ENCODE measurements around the gene ABI3. TPM values are rescaled to one million over a fixed set of nuclear protein-coding genes. Genes with fewer than 3 reads are reported as not detected.
"Not testable (repeated sequence)": the region's sequence is repeated elsewhere in the genome, so short reads cannot be mapped to it uniquely, and the experiment has no call there.

The ABI3 gene
- total RNA-seq, 1 donor from 2014 or later, result 4.0 TPM

- ATAC-seq (no peak), DNase-seq (ENCODE audit: low spot score) (no peak)
These were observed 38.8 kb downstream of the ABI3 start for GRCh38 chr17:49249292-49249794.

DNA sequence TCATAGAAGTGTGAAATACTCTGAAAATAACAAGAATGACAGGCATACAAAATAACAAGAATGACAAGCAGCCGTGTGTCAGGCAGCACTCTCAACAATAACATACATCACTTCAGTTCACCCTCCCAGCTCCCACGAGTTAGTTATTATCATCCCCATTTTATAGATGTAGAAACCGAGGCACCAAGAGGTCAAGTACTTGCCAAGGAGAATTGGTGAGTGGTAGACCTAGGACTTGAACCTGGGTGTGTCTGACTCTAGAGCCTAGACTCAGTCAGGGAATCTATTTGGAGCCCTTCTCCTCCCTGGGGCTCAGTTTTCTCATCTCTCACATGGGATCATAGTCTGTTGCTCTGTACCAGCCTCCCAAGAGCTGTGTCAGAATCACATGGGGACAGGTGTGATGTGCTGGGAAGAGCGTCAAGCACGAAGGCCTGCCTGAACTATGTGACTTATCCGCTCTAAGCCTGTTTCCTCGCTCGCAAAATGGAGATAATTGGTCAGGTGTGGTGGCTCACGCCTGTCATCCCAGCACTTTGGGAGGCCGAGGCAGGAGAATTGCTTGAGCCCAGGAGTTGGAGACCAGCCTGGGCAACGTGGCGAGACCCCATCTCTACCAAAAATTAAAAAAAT, 39.5 kb downstream of the ABI3 start:
- no peak for ATAC-seq
- DNase-seq (ENCODE audit: low spot score), result no peak

GRCh38 chr17:49252148-49252695, 41.7 kb downstream of the ABI3 start:
- ATAC-seq, result peak; percentile 29
- DNase-seq (ENCODE audit: low spot score), result peak; percentile 54

DNA sequence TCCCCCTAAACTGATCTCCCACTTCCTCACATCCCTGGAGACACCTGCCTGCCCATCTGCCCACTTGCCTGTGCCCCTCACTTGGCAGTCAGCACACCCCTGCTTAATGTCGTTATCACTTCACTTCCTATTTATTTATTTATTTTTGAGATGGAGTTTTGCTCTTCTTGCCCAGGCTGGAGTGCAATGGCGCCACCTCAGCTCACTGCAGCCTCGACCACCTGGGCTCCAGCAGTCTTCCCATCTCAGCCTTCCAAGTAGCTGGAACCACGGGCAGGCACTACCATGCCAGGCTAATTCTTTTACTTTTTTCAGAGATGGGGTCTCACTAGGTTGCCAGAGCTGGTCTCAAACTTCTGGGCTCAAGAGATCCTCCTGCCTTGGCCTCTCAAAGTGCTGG, 43.6 kb downstream of the ABI3 start:
- ATAC-seq, result no peak
- DNase-seq (ENCODE audit: low spot score), result no peak

DNA sequence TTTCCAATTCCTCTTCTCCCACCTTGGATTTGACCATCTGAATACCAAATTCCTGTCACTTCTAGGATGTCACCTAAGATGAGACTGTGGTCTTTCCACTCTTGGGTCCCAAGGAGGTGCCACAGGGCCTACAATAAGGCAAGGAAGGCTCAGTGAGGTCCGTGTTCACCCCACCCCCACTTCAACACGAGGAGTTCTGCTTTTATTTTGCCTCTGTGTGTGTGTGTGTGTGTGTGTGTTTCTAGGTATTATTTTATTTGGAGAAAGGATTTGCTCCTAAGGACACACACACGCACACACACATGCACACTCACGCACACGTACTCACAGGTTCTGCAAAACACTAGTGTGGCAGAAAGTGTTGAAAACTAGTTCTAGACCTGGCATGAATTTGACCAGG, 44.6 kb downstream of the ABI3 start:
- no peak for ATAC-seq
- no peak for DNase-seq (ENCODE audit: low spot score)

DNA sequence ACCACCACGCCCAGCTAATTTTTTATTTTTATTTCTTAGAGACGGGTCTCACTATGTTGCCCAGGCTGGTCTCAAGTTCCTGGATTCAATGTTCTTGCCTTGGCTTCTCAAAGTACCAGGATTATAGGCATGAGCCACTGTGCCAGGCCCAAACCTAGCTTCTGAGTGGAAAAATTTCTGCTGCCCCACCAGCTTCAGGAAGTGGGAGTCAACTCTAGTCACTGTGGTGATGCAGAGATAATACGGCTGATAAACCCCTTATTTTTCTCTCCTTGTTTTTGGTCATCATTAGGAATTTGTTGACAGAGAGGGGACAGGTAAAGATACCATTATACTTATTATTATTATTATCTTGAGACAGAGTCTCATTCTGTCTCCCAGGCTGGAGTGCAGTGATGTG, 47.9 kb downstream of the ABI3 start:
- DNase-seq (ENCODE audit: low spot score) (no peak), ATAC-seq (no peak)

DNA sequence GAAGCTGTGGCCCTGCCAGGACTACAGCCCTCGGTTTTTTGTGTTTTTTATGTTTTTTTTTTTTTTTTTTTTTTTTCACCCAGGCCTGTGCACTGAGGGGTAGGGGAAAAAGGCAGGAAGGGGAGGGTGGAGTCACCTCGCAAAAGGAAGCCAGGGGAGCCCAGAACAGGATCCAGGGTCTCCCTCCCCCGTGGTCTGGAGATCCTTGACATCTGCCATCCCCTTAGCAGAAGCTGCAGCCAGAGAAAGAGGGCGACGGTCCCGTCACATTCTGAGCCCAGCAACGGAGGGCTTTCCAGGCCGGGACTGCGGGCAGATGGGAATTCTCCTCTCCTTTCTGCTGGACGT, 49.1 kb downstream of the ABI3 start:
- ATAC-seq (peak; percentile 7), DNase-seq (ENCODE audit: low spot score) (no peak)

GRCh38 chr17:49260011-49260816, 49.7 kb downstream of the ABI3 start:
- ATAC-seq, result peak; percentile 82
- DNase-seq (ENCODE audit: low spot score), result peak; percentile 56

GRCh38 chr17:49260817-49261291, 50.3 kb downstream of the ABI3 start:
- no peak for DNase-seq (ENCODE audit: low spot score)
- no peak for ATAC-seq

DNA sequence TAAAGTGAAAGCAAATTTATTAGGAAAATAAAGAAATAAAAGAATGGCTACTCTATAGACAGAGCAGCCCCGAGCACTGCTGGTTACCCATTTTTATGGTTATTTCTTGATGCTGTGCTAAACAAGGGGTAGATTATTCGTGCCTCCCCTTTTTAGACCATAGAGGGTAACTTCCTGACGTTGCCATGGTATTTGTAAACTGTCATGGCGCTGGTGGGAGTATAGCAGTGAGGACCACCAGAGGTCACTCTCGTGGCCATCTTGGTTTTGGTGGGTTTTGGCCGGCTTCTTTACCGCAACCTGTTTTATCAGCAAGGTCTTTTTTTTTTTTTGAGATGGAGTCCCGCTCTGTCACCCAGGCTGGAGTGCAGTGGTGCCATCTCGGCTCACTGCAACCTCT, 51.0 kb downstream of the ABI3 start:
- DNase-seq (ENCODE audit: low spot score); ATAC-seq: not testable (repeated sequence)

DNA sequence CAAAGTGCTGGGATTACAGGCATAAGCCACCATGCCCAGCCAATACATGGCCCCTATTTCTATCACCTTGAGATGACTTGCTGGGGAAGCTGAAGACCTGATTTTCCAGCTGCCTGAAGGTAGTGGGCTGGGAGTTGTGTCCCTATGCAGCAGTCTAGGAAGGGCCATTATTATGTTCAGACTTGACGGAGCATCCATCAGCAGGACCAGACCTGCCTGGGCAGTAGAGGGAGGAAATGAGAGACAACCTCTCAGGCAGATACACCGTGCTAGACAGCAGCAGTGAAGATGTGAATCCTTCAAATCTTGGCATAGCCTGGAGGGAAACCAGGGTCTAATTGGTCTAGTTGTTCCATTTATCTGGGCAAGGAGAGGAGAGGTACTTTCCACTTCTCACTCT, 55.7 kb downstream of the ABI3 start:
- no peak for DNase-seq (ENCODE audit: low spot score)
- ATAC-seq, result no peak

DNA sequence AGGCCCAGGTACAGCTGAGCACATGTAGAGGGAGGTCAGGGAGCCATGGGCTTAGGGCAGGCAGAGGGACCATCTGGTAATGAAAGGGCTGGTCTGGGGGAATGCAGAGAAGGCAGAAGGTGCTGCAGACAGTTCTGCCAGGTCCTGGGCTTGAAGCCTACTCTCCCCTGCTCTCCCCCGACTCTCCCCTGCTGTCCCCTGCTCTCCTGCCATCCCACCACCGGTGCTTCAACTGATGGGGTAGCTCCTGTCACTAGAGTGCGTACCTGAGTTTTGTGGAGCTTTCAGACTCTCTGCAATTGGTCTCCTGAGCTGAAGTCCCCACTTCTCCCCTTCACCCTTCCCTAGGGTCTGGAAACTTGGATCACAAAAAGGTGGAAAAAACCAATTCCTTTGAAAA, 57.4 kb downstream of the ABI3 start:
- no peak for ATAC-seq
- no peak for DNase-seq (ENCODE audit: low spot score)

- no peak for DNase-seq (ENCODE audit: low spot score)
These were observed 58.8 kb downstream of the ABI3 start for GRCh38 chr17:49269356-49269755.

More at GRCh38 chr17:49269356-49269755, 58.8 kb downstream of the ABI3 start:
- ATAC-seq, result no peak

Other genes with a start within 250 kb of the ABI3 start
- not detected for gene GIP, start 242.1 kb upstream of the ABI3 start, total RNA-seq
- 1.2 TPM for gene IGF2BP1, start 213.3 kb upstream of the ABI3 start, total RNA-seq
- 0.03 TPM for gene B4GALNT2, start 77.9 kb upstream of the ABI3 start, total RNA-seq
- gene GNGT2, start 133 bp upstream of the ABI3 start, total RNA-seq, result 0.20 TPM
- 0.28 TPM for gene PHOSPHO1, start 20.1 kb downstream of the ABI3 start, total RNA-seq
- gene ZNF652, start 151.5 kb downstream of the ABI3 start, total RNA-seq, result 38.6 TPM
- gene PHB1, start 204.2 kb downstream of the ABI3 start, total RNA-seq, result 93.5 TPM

All from left lobe of liver (tissue), 2 donors.